ENCODE measurements around the gene ADIPOR1. TPM values are rescaled to one million over a fixed set of nuclear protein-coding genes. Genes with fewer than 3 reads are reported as not detected.
"Not testable (repeated sequence)": the region's sequence is repeated elsewhere in the genome, so short reads cannot be mapped to it uniquely, and the experiment has no call there.

The ADIPOR1 gene
- total RNA-seq, 1 donor from 2014 or later: 38.0 TPM

- Mint-ChIP-seq H3K27me3 (ENCODE audit: low read depth) (no peaks in the 10 kb centered on the region), H3K9me3 (no peaks in the 10 kb centered on the region), H3K4me3 (peak within 1 kb of the TSS; percentile 92), H3K36me3 (peaks cover 6% of the 10 kb centered on the region), H3K4me1 (peaks cover 6% of the 10 kb centered on the region), H3K27ac (peak within 1 kb of the TSS; percentile 95)
- peak; percentile 98 for DNase-seq (ENCODE audit: low spot score in 2 of 2, unreplicated experiment in 2 of 2)
- TF ChIP-seq CTCF (IDR thresholded peaks at IDR 0.05; ENCODE audit: unreplicated experiment): peak; percentile 50
Observed at GRCh38 chr1:202926581-202927491, 31.3 kb downstream of the ADIPOR1 start, which contains the start of gene KLHL12. TSS of gene KLHL12 (minus strand) at chr1:202927234. CDS start at chr1:202925162, 2,072 bp downstream.

- peaks cover 11% of the 10 kb centered on the region for H3K36me3 Mint-ChIP-seq
- H3K27me3 Mint-ChIP-seq (ENCODE audit: low read depth): no peaks in the 10 kb centered on the region
- H3K4me3 Mint-ChIP-seq: no peak overlapping the region
- no peak for DNase-seq (ENCODE audit: low spot score in 2 of 2, unreplicated experiment in 2 of 2)
- H3K27ac Mint-ChIP-seq: no peak overlapping the region
- H3K9me3 Mint-ChIP-seq: no peaks in the 10 kb centered on the region
- no peak for TF ChIP-seq CTCF (IDR thresholded peaks at IDR 0.05; ENCODE audit: unreplicated experiment)
- H3K4me1 Mint-ChIP-seq: peaks cover 6% of the 10 kb centered on the region
Observed at GRCh38 chr1:202923533-202923932, 34.6 kb downstream of the ADIPOR1 start.

GRCh38 chr1:202919615-202920014, 38.5 kb downstream of the ADIPOR1 start:
- DNase-seq (ENCODE audit: low spot score in 2 of 2, unreplicated experiment in 2 of 2): no peak
- peaks cover 24% of the 10 kb centered on the region for H3K36me3 Mint-ChIP-seq
- TF ChIP-seq CTCF (IDR thresholded peaks at IDR 0.05; ENCODE audit: unreplicated experiment): no peak
- H3K4me1 Mint-ChIP-seq: no peaks in the 10 kb centered on the region
- no peaks in the 10 kb centered on the region for H3K9me3 Mint-ChIP-seq
- H3K27ac Mint-ChIP-seq: no peak overlapping the region
- H3K4me3 Mint-ChIP-seq: no peak overlapping the region
- H3K27me3 Mint-ChIP-seq (ENCODE audit: low read depth): no peaks in the 10 kb centered on the region

GRCh38 chr1:202915146-202915545, 43.0 kb downstream of the ADIPOR1 start:
- no peaks in the 10 kb centered on the region for H3K4me1 Mint-ChIP-seq

GRCh38 chr1:202912476-202912875, 45.6 kb downstream of the ADIPOR1 start:
- H3K27me3 Mint-ChIP-seq (ENCODE audit: low read depth); DNase-seq (ENCODE audit: low spot score in 2 of 2, unreplicated experiment in 2 of 2); H3K9me3 Mint-ChIP-seq; H3K27ac Mint-ChIP-seq; H3K4me3 Mint-ChIP-seq; H3K4me1 Mint-ChIP-seq: not testable (repeated sequence)
- H3K36me3 Mint-ChIP-seq: peaks cover 22% of the 10 kb centered on the region

More at GRCh38 chr1:202915146-202915545, 43.0 kb downstream of the ADIPOR1 start:
- TF ChIP-seq CTCF (IDR thresholded peaks at IDR 0.05; ENCODE audit: unreplicated experiment): no peak
- Mint-ChIP-seq H3K36me3 (peaks cover 29% of the 10 kb centered on the region), H3K9me3 (no peaks in the 10 kb centered on the region), H3K27ac (no peak overlapping the region), H3K4me3 (no peak overlapping the region), H3K27me3 (ENCODE audit: low read depth) (no peaks in the 10 kb centered on the region)
- DNase-seq (ENCODE audit: low spot score in 2 of 2, unreplicated experiment in 2 of 2): no peak

GRCh38 chr1:202909494-202909893, 48.6 kb downstream of the ADIPOR1 start:
- no peak for TF ChIP-seq CTCF (IDR thresholded peaks at IDR 0.05; ENCODE audit: unreplicated experiment)
- H3K4me3 Mint-ChIP-seq: no peak overlapping the region
- DNase-seq (ENCODE audit: low spot score in 2 of 2, unreplicated experiment in 2 of 2): no peak
- no peaks in the 10 kb centered on the region for H3K9me3 Mint-ChIP-seq
- no peaks in the 10 kb centered on the region for H3K27me3 Mint-ChIP-seq (ENCODE audit: low read depth)
- no peak overlapping the region for H3K27ac Mint-ChIP-seq
- peaks cover 23% of the 10 kb centered on the region for H3K36me3 Mint-ChIP-seq
- H3K4me1 Mint-ChIP-seq: no peaks in the 10 kb centered on the region
